Panc1 (cell line): ENCODE results near the gene UCHL3.

Experiments used
- CTCF ChIP-seq: fragments of 450-650 bp; IDR thresholded peaks from 2 replicates; pipeline ENCODE4 v1.5.1; 2017; ENCODE audit warnings: mild to moderate bottlenecking
- POLR2AphosphoS5 ChIP-seq: IDR thresholded peaks from 2 replicates; pipeline ENCODE4 v1.6.1; 2012; ENCODE audit warnings: mild to moderate bottlenecking, low read depth, low read length, moderate library complexity
- REST ChIP-seq, 2 experiments: IDR thresholded peaks; 2 replicates each; pipeline ENCODE4 v1.6.1; 2011 to 2012; ENCODE audit warnings: low read depth in 2 of 2, control low read depth in 1 of 2, low read length in 1 of 2, mild to moderate bottlenecking in 1 of 2, moderate library complexity in 1 of 2; ENCODE audit not compliant: insufficient read depth in 1 of 2

GRCh38 chr13:75544681-75545330 is 4.8 kb upstream of the UCHL3 start:
- TF ChIP-seq REST (IDR thresholded peaks at IDR 0.05; ENCODE audit: insufficient read depth in 1 of 2, low read depth in 2 of 2, low read length in 1 of 2) (no peak), CTCF (no peak), POLR2AphosphoS5 (no peak)
